Hepatocyte (in vitro differentiated cells): ENCODE results near the gene NPTN. TPM values are rescaled to one million over a fixed set of nuclear protein-coding genes. Genes with fewer than 3 reads are reported as not detected.

Source experiments
- DNase-seq: peaks from one replicate; pipeline ENCODE4 v3.0.0-alpha.2; 2016; ENCODE audit warnings: low spot score
- H2AFZ ChIP-seq: fragments of 200-600 bp; sonication (generic); 2 replicates; pipeline ENCODE4 v1.6.0; 2016; ENCODE audit warnings: antibody characterized with exemption, mild to moderate bottlenecking
- H3K27ac ChIP-seq: fragments of 200-600 bp; sonication (generic); 2 replicates; pipeline ENCODE4 v1.5.1; 2016; ENCODE audit warnings: mild to moderate bottlenecking
- H3K27me3 ChIP-seq: fragments of 200-600 bp; sonication (generic); 2 replicates; pipeline ENCODE4 v1.6.1; 2016
- H3K36me3 ChIP-seq: fragments of 200-600 bp; sonication (generic); replicated peaks from 2 replicates; pipeline ENCODE4 v1.5.1; 2016; ENCODE audit warnings: low read depth; ENCODE audit not compliant: insufficient read depth
- H3K4me1 ChIP-seq: fragments of 200-600 bp; sonication (generic); 2 replicates; pipeline ENCODE4 v1.5.1; 2016; ENCODE audit warnings: mild to moderate bottlenecking, moderate library complexity; ENCODE audit not compliant: insufficient read depth
- H3K4me2 ChIP-seq: fragments of 200-600 bp; sonication (generic); 2 replicates; pipeline ENCODE4 v1.6.0; 2016
- H3K4me3 ChIP-seq: fragments of 200-600 bp; sonication (generic); 2 replicates; pipeline ENCODE4 v1.5.1; 2016; ENCODE audit warnings: mild to moderate bottlenecking
- H3K79me2 ChIP-seq: fragments of 200-600 bp; sonication (generic); 2 replicates; pipeline ENCODE4 v1.6.0; 2017; ENCODE audit warnings: mild to moderate bottlenecking
- H3K9me2 ChIP-seq: fragments of 200-600 bp; sonication (generic); replicated peaks from 2 replicates; pipeline ENCODE4 v1.6.0; 2017; ENCODE audit warnings: mild to moderate bottlenecking; ENCODE audit not compliant: insufficient read depth
- H3K9me3 ChIP-seq: fragments of 200-600 bp; sonication (generic); 2 replicates; pipeline ENCODE4 v1.5.1; 2016; ENCODE audit warnings: low read depth, mild to moderate bottlenecking
- H4K20me1 ChIP-seq: fragments of 200-600 bp; sonication (generic); 2 replicates; pipeline ENCODE4 v1.6.0; 2016; ENCODE audit warnings: mild to moderate bottlenecking; ENCODE audit not compliant: insufficient read depth, poor library complexity, severe bottlenecking
- EZH2 ChIP-seq: fragments of 200-600 bp; sonication (generic); IDR thresholded peaks from 2 replicates; pipeline ENCODE4 v1.6.1; 2016; ENCODE audit warnings: antibody characterized with exemption, mild to moderate bottlenecking, borderline replicate concordance
- EZH2phosphoT487 ChIP-seq: fragments of 200-600 bp; sonication (generic); IDR thresholded peaks from one replicate; pipeline ENCODE4 v1.6.1; 2018; ENCODE audit warnings: antibody characterized with exemption, mild to moderate bottlenecking, low read depth, moderate library complexity; ENCODE audit not compliant: unreplicated experiment, severe bottlenecking
- WGBS: methylation state at CpG from one replicate; pipeline ENCODE4 v1.1.6; 2016; ENCODE audit warnings: low lambda C conversion rate; ENCODE audit errors: missing lambda C conversion rate; 5-methylcytosine and 5-hydroxymethylcytosine counted together
- polyA plus RNA-seq: library from polyadenylated mRNA; unstranded; fragments of >200 nt; fragmentation: Nextera tagmentation; extraction: Ambion mirVana; gene quantifications from 2 replicates; pipeline ENCODE4 v1.2.1, GENCODE V29; 2016
- total RNA-seq: library from RNA; depleted of rRNA; stranded (reverse); fragments of >200 nt; gene quantifications from 2 replicates; pipeline ENCODE4 v1.2.3, GENCODE V29; 2014
- TF ChIP-seq, protein P1 (sequence below): fragments of 200-600 bp; sonication (generic); IDR thresholded peaks from 2 replicates; pipeline ENCODE4 v1.5.1; 2016; ENCODE audit warnings: antibody characterized with exemption, mild to moderate bottlenecking; ENCODE audit not compliant: poor library complexity

Gene NPTN
- total and polyA plus RNA-seq, 2 experiments from 2014 or later, result 153 to 234 TPM

DNA sequence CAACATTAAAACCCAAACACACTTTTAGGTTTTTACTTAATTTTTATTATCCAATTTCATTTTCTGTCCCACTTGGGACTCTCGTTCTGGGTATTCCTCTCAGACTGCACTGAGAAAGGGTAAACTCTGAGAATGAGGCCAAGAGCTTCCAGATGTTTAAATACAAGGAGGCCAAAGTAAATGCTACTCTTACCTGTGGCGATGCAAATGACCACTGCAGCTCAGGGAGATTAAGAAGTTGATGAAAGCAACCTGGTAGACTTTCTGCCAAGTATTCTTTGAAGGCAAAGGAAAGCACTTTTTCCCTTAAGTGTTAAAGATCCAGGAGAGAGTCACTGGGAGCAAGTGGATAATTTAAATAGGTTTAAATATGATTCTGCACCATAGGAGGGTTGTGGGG is 39.1 kb downstream of the NPTN start:
- Histone ChIP-seq H3K27ac (no peak overlapping the region), H3K79me2 (peaks cover 97% of the 10 kb centered on the region), H4K20me1 (peaks cover 74% of the 10 kb centered on the region)

GRCh38 chr15:73593304-73594074 is 39.7 kb downstream of the NPTN start:
- WGBS, result 55% methylated on average over 9 of the region's 9 CpGs
- peak; percentile 64 for DNase-seq
- TF ChIP-seq, protein P1, sequence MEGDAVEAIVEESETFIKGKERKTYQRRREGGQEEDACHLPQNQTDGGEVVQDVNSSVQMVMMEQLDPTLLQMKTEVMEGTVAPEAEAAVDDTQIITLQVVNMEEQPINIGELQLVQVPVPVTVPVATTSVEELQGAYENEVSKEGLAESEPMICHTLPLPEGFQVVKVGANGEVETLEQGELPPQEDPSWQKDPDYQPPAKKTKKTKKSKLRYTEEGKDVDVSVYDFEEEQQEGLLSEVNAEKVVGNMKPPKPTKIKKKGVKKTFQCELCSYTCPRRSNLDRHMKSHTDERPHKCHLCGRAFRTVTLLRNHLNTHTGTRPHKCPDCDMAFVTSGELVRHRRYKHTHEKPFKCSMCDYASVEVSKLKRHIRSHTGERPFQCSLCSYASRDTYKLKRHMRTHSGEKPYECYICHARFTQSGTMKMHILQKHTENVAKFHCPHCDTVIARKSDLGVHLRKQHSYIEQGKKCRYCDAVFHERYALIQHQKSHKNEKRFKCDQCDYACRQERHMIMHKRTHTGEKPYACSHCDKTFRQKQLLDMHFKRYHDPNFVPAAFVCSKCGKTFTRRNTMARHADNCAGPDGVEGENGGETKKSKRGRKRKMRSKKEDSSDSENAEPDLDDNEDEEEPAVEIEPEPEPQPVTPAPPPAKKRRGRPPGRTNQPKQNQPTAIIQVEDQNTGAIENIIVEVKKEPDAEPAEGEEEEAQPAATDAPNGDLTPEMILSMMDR, result no peak
- TF ChIP-seq EZH2phosphoT487 (no peak), EZH2 (no peak)
- Histone ChIP-seq H3K9me2 (no peaks in the 10 kb centered on the region), H3K79me2 (peaks cover 97% of the 10 kb centered on the region), H2AFZ (no peak overlapping the region), H3K27me3 (no peaks in the 10 kb centered on the region), H3K9me3 (no peaks in the 10 kb centered on the region), H4K20me1 (peaks cover 68% of the 10 kb centered on the region), H3K4me1 (peaks cover 9% of the 10 kb centered on the region), H3K27ac (peak overlapping the region; percentile 2), H3K4me3 (no peak overlapping the region), H3K4me2 (no peak overlapping the region), H3K36me3 (no peaks in the 10 kb centered on the region)

More for the DNA sequence above, 39.1 kb downstream of the NPTN start:
- Histone ChIP-seq H3K4me3 (no peak overlapping the region), H3K4me2 (no peak overlapping the region), H3K9me3 (no peaks in the 10 kb centered on the region), H3K9me2 (no peaks in the 10 kb centered on the region), H3K36me3 (no peaks in the 10 kb centered on the region), H2AFZ (no peak overlapping the region), H3K4me1 (peaks cover 13% of the 10 kb centered on the region), H3K27me3 (no peaks in the 10 kb centered on the region)
- WGBS, result 69% methylated on average over 2 of the region's 2 CpGs
- DNase-seq, result no peak
- TF ChIP-seq EZH2phosphoT487 (no peak), EZH2 (no peak)
- TF ChIP-seq, protein P1, result no peak

DNA sequence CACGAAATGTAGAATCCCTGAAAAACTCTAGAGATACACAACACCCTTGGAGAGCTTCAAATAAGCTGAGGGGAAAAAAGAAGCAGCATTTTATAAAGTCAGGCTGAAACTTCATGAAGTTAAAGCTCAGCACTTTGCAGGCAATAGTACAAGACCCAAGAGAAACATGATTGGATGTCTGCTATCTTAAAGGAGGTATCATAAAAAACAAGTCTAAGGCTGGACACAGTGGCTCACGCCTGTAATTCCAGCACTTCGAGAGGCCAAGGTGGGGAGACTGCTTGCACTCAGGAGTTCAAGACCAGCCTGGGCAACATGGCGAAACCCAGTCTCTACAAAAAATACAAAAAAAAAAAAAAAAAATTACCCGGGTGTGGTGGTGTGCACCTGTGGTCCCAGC is 42.9 kb downstream of the NPTN start:
- Histone ChIP-seq H3K27me3 (no peaks in the 10 kb centered on the region), H3K4me3 (no peak overlapping the region), H3K79me2 (peaks cover 79% of the 10 kb centered on the region), H3K4me2 (no peak overlapping the region), H3K27ac (no peak overlapping the region), H3K9me3 (no peaks in the 10 kb centered on the region), H2AFZ (no peak overlapping the region), H3K4me1 (peaks cover 18% of the 10 kb centered on the region), H3K9me2 (no peaks in the 10 kb centered on the region), H4K20me1 (peaks cover 39% of the 10 kb centered on the region), H3K36me3 (peaks cover 4% of the 10 kb centered on the region)
- WGBS, result 95% methylated on average over 5 of the region's 5 CpGs
- TF ChIP-seq, protein P1, result no peak
- TF ChIP-seq EZH2 (no peak), EZH2phosphoT487 (no peak)
- DNase-seq, result no peak
